HG02610 (cell line): ENCODE results near the gene R3HDML.

Experiments
- ATAC-seq: cut with Tn5 transposase; IDR thresholded peaks from one replicate; pipeline ENCODE4 v1.9.1; 2021; ENCODE audit warnings: mild to moderate bottlenecking, moderate library complexity; ENCODE audit not compliant: unreplicated experiment

R3HDML gene

DNA sequence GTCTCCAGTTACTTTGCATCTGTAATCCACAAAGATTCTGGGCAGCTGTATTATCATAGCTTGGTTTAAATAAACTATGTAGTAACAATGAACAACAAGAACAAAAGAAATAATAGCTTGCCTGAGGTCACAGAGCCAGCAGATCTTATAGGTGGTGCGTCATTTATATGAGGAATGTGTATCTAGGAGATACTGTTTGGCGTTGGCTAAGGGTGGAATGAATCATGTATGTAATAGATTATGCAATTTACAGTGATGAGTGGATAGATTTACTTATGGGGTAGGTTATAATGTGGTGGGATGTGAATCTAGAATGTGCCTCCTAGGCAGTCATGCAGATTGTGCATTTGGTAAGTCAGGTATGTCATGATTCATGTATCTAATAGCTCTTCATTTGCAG is 61.5 kb downstream of the R3HDML start:
- ATAC-seq: no peak

DNA sequence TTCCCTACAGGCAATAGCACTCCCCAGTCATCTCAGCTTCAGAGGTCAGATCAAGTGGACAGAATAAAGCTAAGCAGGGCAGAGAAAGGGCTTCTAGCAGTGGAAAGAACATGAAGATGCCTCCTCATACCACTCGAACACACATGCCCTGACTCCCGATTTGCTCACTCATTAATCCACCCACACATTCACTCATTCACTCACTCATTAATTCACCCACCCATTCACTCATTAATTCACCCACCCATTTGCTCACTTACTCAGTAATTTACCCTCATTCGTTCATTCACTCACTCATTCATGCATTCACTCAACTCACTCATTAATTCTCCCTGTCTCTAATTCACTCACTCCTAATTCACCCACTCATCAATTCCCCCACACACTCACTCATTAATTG is 62.6 kb downstream of the R3HDML start:
- no peak for ATAC-seq

DNA sequence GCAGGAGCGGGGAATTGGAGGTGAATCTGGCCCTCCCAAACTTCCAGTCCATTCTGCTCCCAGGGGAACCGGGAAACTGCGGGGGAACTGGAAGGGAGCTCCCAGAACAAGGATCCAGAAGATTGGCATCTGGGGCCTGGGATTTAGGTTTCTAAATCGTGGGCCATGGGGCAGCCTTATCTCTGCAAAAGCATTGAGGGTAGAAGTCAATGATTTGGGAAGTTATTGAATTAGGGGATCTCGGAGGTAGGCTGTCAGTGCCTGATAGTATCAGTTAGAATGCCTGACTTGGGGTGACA is 63.8 kb downstream of the R3HDML start:
- ATAC-seq: no peak
